ENCODE measurements around the gene OSBP2.
"Not testable (repeated sequence)": the region's sequence is repeated elsewhere in the genome, so short reads cannot be mapped to it uniquely, and the experiment has no call there.

GRCh38 chr22:30709980-30710379, 15.3 kb downstream of the OSBP2 start:
- not testable (repeated sequence) for TF ChIP-seq POLR2A, CTCF (IDR thresholded peaks at IDR 0.05)
